Measurements from ENCODE around the gene OR2T2.
"Not testable (repeated sequence)": the region's sequence is repeated elsewhere in the genome, so short reads cannot be mapped to it uniquely, and the experiment has no call there.

DNA sequence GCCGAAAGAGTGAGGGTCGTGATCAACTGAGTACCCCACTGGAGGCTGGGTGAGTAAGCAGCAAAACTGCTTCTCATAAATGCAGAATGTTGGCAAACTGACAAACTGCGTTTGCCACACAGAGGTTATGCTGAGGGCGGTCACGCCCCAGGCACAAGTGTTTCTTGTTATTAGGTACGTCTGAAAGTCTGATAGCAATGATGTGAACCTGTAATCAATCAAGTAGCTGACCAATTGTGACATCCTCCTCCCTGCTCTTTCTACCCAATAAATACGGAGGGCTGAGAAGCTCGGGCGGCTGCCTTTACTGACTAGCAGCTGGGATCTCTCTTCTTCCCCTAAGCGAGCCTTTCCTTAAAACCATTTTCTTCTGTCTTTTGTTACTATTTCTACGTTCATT, 13.8 kb upstream of the OR2T2 start:
- not testable (repeated sequence) for TF ChIP-seq CTCF (conservative IDR thresholded peaks at IDR 0.05); EZH2 (IDR thresholded peaks at IDR 0.05; ENCODE audit: low read depth)
